ENCODE measurements around the gene SPNS1.

SPNS1 gene

DNA sequence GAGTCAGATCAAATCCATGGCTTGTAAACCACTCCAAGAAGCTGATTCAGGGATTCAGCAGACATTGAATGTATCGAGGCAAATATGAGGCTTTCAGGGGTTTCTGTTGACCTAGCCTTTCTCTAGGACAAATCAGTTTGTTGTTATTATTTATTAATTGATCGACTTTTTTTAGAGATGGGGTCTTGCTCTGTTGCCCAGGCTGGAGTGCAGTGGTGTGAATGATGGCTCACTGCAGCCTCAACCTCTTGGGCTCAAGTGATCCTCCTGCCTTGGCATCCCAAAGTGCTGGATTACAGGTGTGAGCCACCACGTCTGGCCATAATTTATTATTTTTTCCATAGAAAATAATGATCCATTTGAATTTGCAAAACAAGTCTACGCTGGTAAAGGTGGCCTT is 37.3 kb downstream of the SPNS1 start:
- H3K4me3 ChIP-seq (ENCODE audit: low read depth, low read length), result no peak overlapping the region
- TF ChIP-seq, protein P1, sequence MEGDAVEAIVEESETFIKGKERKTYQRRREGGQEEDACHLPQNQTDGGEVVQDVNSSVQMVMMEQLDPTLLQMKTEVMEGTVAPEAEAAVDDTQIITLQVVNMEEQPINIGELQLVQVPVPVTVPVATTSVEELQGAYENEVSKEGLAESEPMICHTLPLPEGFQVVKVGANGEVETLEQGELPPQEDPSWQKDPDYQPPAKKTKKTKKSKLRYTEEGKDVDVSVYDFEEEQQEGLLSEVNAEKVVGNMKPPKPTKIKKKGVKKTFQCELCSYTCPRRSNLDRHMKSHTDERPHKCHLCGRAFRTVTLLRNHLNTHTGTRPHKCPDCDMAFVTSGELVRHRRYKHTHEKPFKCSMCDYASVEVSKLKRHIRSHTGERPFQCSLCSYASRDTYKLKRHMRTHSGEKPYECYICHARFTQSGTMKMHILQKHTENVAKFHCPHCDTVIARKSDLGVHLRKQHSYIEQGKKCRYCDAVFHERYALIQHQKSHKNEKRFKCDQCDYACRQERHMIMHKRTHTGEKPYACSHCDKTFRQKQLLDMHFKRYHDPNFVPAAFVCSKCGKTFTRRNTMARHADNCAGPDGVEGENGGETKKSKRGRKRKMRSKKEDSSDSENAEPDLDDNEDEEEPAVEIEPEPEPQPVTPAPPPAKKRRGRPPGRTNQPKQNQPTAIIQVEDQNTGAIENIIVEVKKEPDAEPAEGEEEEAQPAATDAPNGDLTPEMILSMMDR (IDR thresholded peaks at IDR 0.05; ENCODE audit: low read depth, low read length, missing control alignments), result no peak
- no peak for DNase-seq (ENCODE audit: low read depth)

DNA sequence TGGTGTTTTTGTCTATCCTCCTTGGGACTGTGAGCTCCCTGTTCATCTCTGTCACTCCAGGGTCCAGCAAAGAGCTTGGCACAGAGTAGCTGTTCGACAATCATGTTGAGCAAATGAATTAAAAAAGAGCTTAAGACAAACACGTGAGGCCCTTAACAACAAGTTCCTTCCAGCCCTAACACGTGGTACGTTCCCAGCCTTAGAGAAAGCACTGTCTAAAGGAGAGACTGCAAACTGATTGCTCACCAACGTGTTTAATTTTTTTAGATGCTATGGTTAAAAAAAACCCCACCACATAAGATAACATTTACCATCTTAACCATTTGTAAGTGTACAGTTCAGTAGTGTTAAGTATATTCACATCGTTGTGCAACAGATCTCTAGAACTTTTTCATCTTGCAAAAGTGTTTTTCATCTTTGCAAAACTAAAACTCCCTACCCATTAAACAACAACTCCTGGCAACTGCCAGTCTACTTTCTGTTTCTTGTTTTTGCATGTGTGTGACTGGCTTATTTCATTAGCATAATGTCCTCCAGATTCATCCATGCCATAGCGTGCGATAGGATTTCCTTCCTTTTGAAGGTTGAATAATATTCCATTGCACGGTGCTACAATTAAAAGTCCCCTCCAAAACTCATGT is 38.5 kb downstream of the SPNS1 start:
- no peak for DNase-seq (ENCODE audit: low read depth)
- H3K4me3 ChIP-seq (ENCODE audit: low read depth, low read length), result no peak overlapping the region
- TF ChIP-seq, protein P1 (IDR thresholded peaks at IDR 0.05; ENCODE audit: low read depth, low read length, missing control alignments), result no peak

DNA sequence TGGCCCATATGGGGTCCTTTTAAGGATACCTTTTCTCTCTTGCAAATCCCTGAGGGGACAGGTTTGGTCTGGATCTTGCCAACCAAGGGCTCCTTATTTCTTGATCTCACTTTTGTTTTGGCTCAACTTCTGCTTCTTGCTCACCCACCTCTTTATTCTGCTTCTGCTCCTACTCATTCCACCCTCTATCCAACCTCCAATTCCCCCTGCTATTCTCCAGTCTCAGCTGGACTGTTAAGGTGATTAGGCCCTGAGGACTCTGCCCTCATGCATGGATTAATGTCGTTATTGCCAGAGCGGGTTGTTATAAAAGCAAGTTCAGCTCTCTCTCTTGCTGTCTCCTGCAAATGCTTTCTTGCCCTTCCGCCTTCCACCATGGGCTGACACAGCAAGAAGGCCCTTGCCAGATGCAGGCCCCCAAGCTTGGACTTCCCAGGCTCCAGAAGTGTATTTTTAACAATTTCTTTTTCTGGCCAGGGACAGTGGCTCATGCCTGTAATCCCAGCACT is 40.0 kb downstream of the SPNS1 start:
- TF ChIP-seq, protein P1 (IDR thresholded peaks at IDR 0.05; ENCODE audit: low read depth, low read length, missing control alignments), result no peak
- H3K4me3 ChIP-seq (ENCODE audit: low read depth, low read length), result no peak overlapping the region
- no peak for DNase-seq (ENCODE audit: low read depth)

DNA sequence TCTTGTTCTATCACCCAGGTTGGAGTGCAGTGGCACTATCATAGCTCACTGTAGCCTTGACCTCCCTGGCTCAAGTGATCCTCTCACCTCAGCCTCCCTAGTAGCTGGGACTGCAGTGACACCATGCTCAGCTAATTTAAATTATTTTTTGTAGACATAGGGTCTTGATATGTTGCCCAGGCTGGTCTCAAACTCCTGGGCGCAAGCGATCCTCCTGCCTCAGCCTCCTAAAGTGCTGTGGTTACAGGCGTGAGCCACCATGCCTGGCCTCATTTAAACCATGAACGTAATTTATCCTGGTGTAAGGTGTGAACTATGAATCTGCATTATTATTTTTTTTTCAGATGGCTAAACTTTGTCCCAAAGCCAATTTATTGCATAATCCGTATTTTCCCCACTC is 47.6 kb downstream of the SPNS1 start:
- no peak overlapping the region for H3K4me3 ChIP-seq (ENCODE audit: low read depth, low read length)
- TF ChIP-seq, protein P1 (IDR thresholded peaks at IDR 0.05; ENCODE audit: low read depth, low read length, missing control alignments), result no peak
- no peak for DNase-seq (ENCODE audit: low read depth)

DNA sequence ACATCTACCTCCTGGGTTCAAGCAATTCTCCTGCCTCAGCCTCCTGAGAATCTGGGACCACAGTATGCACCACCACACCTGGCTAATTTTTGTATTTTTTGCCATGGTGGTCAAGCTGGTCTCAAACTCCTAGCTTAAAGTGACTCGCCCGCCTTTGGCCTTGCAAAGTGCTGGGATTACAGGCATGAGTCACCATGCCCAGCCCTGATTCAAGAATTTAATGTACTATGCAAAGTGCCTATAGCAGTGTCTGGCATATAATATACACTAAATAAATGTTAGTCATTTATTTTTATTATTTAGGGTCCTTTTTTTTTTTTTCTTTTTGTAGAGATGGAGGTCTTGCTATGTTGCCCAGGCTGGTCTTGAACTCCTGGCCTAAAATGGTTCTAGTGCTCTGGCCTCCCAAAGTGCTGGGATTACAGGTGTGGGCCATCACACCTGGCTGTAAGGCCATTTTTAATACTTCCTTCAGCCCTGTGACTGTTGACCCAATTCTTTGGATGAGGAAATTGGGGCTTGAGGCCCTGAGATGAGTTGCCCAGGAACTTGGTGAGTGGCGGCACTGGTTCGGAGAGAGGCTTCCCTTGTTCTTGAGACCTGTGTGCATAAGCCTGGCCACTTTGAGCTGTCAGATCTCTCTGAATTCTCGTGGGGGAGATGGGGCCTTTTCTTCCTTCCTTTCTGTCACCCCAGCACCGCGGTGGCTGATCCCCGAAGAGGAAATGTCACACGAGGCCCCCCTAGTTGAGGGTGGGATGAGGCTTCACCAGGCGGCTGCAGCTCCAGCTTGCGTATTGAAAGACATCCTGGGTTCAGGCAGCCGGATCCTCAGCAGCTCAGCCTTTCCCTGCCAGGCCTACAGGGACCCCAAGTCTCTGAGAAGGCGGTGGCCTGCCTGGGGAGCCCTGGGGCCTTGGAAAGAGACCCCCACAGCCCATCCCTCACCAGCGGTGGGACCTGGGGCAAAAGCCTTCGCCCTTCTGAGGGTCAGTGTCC is 49.0 kb downstream of the SPNS1 start:
- no peak overlapping the region for H3K4me3 ChIP-seq (ENCODE audit: low read depth, low read length)
- TF ChIP-seq, protein P1 (IDR thresholded peaks at IDR 0.05; ENCODE audit: low read depth, low read length, missing control alignments), result no peak
- no peak for DNase-seq (ENCODE audit: low read depth)

DNA sequence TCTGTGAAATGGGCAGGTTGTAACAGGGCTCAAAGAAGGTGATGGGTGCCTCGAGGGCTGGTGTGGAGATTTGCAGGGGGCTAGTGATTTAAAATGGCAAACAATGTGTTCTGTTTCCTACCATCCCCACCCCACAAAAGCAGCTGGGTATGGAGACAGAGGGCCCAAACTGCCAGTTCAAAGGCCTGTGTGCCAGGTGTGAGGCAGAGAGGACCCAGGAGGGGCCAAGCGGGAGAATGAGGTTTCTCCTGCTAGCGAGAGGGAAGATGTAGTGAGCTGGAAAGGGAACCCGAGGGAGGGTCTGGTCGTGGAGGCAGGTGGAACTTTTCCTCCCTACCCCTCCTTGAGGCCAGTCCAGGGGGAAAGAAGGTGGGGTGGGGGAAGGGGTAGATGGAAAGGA is 49.7 kb downstream of the SPNS1 start:
- no peak for DNase-seq (ENCODE audit: low read depth)
- TF ChIP-seq, protein P1 (IDR thresholded peaks at IDR 0.05; ENCODE audit: low read depth, low read length, missing control alignments), result no peak
- no peak overlapping the region for H3K4me3 ChIP-seq (ENCODE audit: low read depth, low read length)
